HepG2 (cell line): ENCODE data around the gene SOX12. TPM values are rescaled to one million over a fixed set of nuclear protein-coding genes. Genes with fewer than 3 reads are reported as not detected.

ENCODE experiments used
- EED ChIP-seq: sonication (generic); formaldehyde crosslinking; IDR thresholded peaks from 2 replicates; pipeline ENCODE4 v1.5.0; 2020; ENCODE audit warnings: mild to moderate bottlenecking, missing genetic modification reagents
- HES4 ChIP-seq: sonication (generic); formaldehyde crosslinking; IDR thresholded peaks from 2 replicates; pipeline ENCODE4 v1.9.0; 2021; ENCODE audit warnings: mild to moderate bottlenecking, missing genetic modification reagents, borderline replicate concordance
- HMG20B ChIP-seq: conservative IDR thresholded peaks from 2 replicates; pipeline ENCODE4 v1.6.1; 2016; ENCODE audit warnings: missing genetic modification reagents, missing compliant biosample characterization
- HOXA5 ChIP-seq: sonication (generic); formaldehyde crosslinking; IDR thresholded peaks from 2 replicates; pipeline ENCODE4 v1.4.0; 2020; ENCODE audit warnings: missing genetic modification reagents
- MAFG ChIP-seq: sonication (generic); formaldehyde crosslinking; IDR thresholded peaks from 2 replicates; pipeline ENCODE4 v1.5.1; 2020; ENCODE audit warnings: mild to moderate bottlenecking, missing genetic modification reagents
- MAZ ChIP-seq, 2 experiments: sonication (generic) in 1 of 2; formaldehyde crosslinking in 1 of 2; IDR thresholded peaks; 2 replicates each; pipeline versions ENCODE4 v1.5.0 to v1.6.1; 2012 to 2020; ENCODE audit warnings: low read depth in 2 of 2, mild to moderate bottlenecking in 2 of 2, borderline replicate concordance in 1 of 2, improper control_type of control experiment in 1 of 2, low read length in 1 of 2, missing genetic modification reagents in 1 of 2, moderate library complexity in 1 of 2
- PITX1 ChIP-seq: sonication (generic); formaldehyde crosslinking; IDR thresholded peaks from 2 replicates; pipeline ENCODE4 v1.5.1; 2020; ENCODE audit warnings: mild to moderate bottlenecking, missing genetic modification reagents
- SAP130 ChIP-seq: IDR thresholded peaks from 2 replicates; pipeline ENCODE4 v1.6.1; 2016; ENCODE audit warnings: low read depth
- ZHX1 ChIP-seq: sonication (generic); formaldehyde crosslinking; IDR thresholded peaks from 2 replicates; pipeline ENCODE4 v1.8.1; 2022; ENCODE audit warnings: low read depth, mild to moderate bottlenecking, missing genetic modification reagents
- ZNF282 ChIP-seq: fragments of 450-650 bp; IDR thresholded peaks from 2 replicates; pipeline ENCODE4 v1.6.1; 2018; ENCODE audit not compliant: partially characterized antibody
- ZNF446 ChIP-seq: sonication (generic); formaldehyde crosslinking; IDR thresholded peaks from 2 replicates; pipeline ENCODE4 v1.5.0; 2020; ENCODE audit warnings: mild to moderate bottlenecking, missing genetic modification reagents
- ZNF629 ChIP-seq: sonication (generic); formaldehyde crosslinking; conservative IDR thresholded peaks from 2 replicates; pipeline ENCODE4 v1.5.0; 2020; ENCODE audit warnings: missing genetic modification reagents
- ZNF770 ChIP-seq: sonication (generic); formaldehyde crosslinking; IDR thresholded peaks from 2 replicates; pipeline ENCODE4 v1.5.0; 2020; ENCODE audit warnings: mild to moderate bottlenecking, missing genetic modification reagents
- polyA plus RNA-seq, 8 experiments: library from polyadenylated mRNA; depleted of rRNA in 3 of 8; stranded (reverse) in 7 of 8; unstranded in 1 of 8; fragments of >200 nt; fragmentation: Illumina TruSeq in 4 of 8; extraction: Trizol in 4 of 8; gene quantifications; 2 replicates each; pipeline versions ENCODE4 v1.2.1 to v1.2.3, GENCODE V29; 2011 to 2016; ENCODE audit warnings: low read depth in 4 of 8, missing spikeins in 1 of 8, mixed read lengths in 1 of 8; ENCODE audit not compliant: insufficient read depth in 1 of 8
- total RNA-seq, 5 experiments: library from RNA; depleted of rRNA; stranded (reverse); fragments of >200 nt; fragmentation: Illumina TruSeq; extraction: Trizol; gene quantifications; 2 replicates each; pipeline ENCODE4 v1.2.3, GENCODE V29; 2016; ENCODE audit warnings: low read depth in 1 of 5
- TF ChIP-seq, protein P1 (sequence below): IDR thresholded peaks from 2 replicates; pipeline ENCODE4 v1.6.1; 2016; ENCODE audit warnings: low read depth, control low read depth
- TF ChIP-seq, protein P2 (sequence below): sonication (generic); formaldehyde crosslinking; IDR thresholded peaks from 2 replicates; pipeline ENCODE4 v1.8.1; 2023; ENCODE audit warnings: mild to moderate bottlenecking, moderate library complexity, missing genetic modification reagents
- TF ChIP-seq, protein P3 (sequence below): sonication (generic); formaldehyde crosslinking; IDR thresholded peaks from 2 replicates; pipeline ENCODE4 v1.5.1; 2020; ENCODE audit warnings: mild to moderate bottlenecking, moderate library complexity, missing genetic modification reagents
- TF ChIP-seq, protein P4 (sequence below): sonication (generic); formaldehyde crosslinking; IDR thresholded peaks from 2 replicates; pipeline ENCODE4 v1.5.0; 2020; ENCODE audit warnings: missing genetic modification reagents, mild to moderate bottlenecking, borderline replicate concordance

SOX12 gene
- total and polyA plus RNA-seq, 2 of the 13 experiments (the other 11 are each of a cell fraction or from before 2014, with no cell fraction given), result 10.0 to 18.7 TPM

DNA sequence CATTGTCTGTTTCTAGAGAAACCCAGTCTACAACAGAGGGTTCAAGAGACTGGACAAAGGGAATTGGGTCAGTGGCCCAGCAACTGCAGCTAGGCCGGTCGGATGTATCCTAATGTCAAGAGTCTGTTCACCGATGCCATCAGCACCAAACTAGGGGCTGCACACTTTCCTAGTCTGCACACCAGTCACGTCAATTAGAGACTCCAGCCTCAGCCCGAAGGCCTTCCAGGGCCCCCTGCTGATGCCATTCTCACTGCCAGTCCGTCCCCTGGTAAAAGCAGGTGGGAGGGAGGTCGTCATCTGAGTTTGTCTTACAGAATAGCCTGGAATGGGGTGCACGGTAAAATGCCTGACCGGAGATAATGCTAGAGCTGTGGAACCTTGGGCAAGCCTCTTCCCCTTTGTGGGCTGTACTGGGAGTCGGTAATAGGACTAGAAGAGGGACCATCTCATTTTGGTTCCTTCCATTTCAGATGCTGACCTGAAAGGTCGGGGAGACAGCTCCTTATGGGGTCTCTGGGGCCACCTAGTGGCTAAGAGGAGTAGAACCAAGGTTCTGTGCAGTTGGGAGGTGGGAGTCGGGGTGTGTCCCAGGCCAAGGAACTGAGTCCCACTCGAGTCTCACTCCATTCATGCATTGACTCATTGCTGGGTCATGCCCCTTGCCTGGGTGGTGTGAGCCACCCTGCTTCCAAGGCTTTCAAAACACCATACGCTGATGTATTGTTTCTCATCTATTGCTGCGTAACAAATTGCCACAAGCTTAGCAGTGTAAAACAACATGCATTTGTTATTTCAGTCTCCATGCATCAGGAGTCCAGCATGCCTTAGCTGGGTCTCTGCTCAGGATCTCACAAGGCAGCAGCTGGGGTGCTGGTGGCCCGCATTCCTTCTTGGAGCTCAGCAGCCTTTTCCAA, 5.1 kb downstream of the SOX12 start (continued):
- TF ChIP-seq ZHX1 (CRISPR knock-in tag) (0 out of 2 replicates have a peak, but pooled peaks have one; percentile 58), HES4 (CRISPR knock-in tag) (0 out of 2 replicates have a peak, but pooled peaks have one; percentile 35), MAZ (IDR thresholded peaks at IDR 0.05; ENCODE audit: borderline replicate concordance, low read depth, low read length) (0 out of 2 replicates have a peak, but pooled peaks have one; percentile 38), MAZ (CRISPR knock-in tag; IDR thresholded peaks at IDR 0.05; ENCODE audit: low read depth) (peak; percentile 69), ZNF770 (CRISPR knock-in tag) (0 out of 2 replicates have a peak, but pooled peaks have one; percentile 28), EED (peak; percentile 72; the same call in 1 of the 2 replicates), MAFG (no peak), HOXA5 (CRISPR knock-in tag) (no peak), HMG20B (CRISPR knock-in tag) (no peak), ZNF446 (peak; percentile 62; the same call in 1 of the 2 replicates), PITX1 (CRISPR knock-in tag) (peak; percentile 29; the same call in 1 of the 2 replicates), ZNF282 (no peak), ZNF629 (CRISPR knock-in tag) (0 out of 2 replicates have a peak, but pooled peaks have one; percentile 11), SAP130 (CRISPR knock-in tag) (peak; percentile 57)
- TF ChIP-seq, protein P1, sequence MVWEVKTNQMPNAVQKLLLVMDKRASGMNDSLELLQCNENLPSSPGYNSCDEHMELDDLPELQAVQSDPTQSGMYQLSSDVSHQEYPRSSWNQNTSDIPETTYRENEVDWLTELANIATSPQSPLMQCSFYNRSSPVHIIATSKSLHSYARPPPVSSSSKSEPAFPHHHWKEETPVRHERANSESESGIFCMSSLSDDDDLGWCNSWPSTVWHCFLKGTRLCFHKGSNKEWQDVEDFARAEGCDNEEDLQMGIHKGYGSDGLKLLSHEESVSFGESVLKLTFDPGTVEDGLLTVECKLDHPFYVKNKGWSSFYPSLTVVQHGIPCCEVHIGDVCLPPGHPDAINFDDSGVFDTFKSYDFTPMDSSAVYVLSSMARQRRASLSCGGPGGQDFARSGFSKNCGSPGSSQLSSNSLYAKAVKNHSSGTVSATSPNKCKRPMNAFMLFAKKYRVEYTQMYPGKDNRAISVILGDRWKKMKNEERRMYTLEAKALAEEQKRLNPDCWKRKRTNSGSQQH (CRISPR knock-in tag), result no peak; the same call in 1 of the 2 replicates
- TF ChIP-seq, protein P2, sequence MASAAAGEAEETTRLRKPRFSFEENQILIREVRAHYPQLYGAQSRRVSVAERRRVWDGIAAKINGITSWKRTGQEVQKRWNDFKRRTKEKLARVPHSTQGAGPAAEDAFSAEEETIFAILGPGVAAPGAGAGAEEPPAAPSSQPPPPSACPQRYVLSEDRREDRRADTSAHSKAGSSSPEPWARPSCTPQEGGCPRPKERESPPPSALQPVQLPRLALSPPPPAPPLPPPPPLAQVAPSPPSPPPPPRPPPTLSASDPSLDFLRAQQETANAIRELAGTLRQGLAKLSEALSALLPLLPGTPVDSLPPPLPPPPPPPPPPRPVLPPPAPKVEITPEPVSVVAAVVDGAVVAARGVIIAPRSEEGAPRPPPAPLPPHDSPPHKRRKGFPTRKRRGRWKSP, result peak; percentile 22; the same call in 1 of the 2 replicates
- TF ChIP-seq, protein P3, sequence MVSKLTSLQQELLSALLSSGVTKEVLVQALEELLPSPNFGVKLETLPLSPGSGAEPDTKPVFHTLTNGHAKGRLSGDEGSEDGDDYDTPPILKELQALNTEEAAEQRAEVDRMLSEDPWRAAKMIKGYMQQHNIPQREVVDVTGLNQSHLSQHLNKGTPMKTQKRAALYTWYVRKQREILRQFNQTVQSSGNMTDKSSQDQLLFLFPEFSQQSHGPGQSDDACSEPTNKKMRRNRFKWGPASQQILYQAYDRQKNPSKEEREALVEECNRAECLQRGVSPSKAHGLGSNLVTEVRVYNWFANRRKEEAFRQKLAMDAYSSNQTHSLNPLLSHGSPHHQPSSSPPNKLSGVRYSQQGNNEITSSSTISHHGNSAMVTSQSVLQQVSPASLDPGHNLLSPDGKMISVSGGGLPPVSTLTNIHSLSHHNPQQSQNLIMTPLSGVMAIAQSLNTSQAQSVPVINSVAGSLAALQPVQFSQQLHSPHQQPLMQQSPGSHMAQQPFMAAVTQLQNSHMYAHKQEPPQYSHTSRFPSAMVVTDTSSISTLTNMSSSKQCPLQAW, result peak; percentile 74
- TF ChIP-seq, protein P4, sequence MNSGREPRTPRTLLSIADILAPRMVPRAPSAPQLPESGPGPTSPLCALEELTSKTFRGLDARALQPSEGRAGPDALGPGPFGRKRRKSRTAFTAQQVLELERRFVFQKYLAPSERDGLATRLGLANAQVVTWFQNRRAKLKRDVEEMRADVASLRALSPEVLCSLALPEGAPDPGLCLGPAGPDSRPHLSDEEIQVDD (CRISPR knock-in tag), result no peak
